Left lung (tissue), 10 donors: ENCODE results near the gene TMEM106C. TPM values are rescaled to one million over a fixed set of nuclear protein-coding genes. Genes with fewer than 3 reads are reported as not detected.

ENCODE experiments used
- ATAC-seq: fragments of 200-7000 bp; cut with Tn5 transposase; one replicate; pipeline ENCODE4 v1.9.1; 2020; ENCODE audit warnings: moderate library complexity
- DNase-seq, 4 donors: peaks; one replicate each; pipeline ENCODE4 v3.0.0-alpha.2; 2013 to 2020
- H3K27ac ChIP-seq, 2 donors: fragments of 200-600 bp; sonication (generic) in 1 of 2; one replicate each; pipeline versions ENCODE4 v1.5.0 to v1.8.0; 2020 to 2021
- H3K27me3 ChIP-seq, 2 donors: fragments of 200-600 bp; sonication (generic) in 1 of 2; one replicate each; pipeline versions ENCODE4 v1.5.0 to v1.8.0; 2020 to 2021
- H3K36me3 ChIP-seq, 2 donors: fragments of 200-600 bp; sonication (generic) in 1 of 2; one replicate each; pipeline versions ENCODE4 v1.5.0 to v1.8.0; 2020 to 2021
- H3K4me1 ChIP-seq, 2 donors: fragments of 200-600 bp; one replicate each; pipeline ENCODE4 v1.8.0; 2021
- H3K4me3 ChIP-seq, 2 donors: fragments of 200-600 bp; sonication (generic) in 1 of 2; one replicate each; pipeline versions ENCODE4 v1.5.0 to v1.8.0; 2020 to 2021; ENCODE audit warnings: mild to moderate bottlenecking in 1 of 2
- H3K9me3 ChIP-seq, 2 donors: fragments of 200-600 bp; sonication (generic) in 1 of 2; one replicate each; pipeline versions ENCODE4 v1.5.0 to v1.8.0; 2020 to 2021
- intact Hi-C, 2 donors: fragments of 100-400 bp; cut with DNase I; formaldehyde crosslinking; loops; one replicate each; pipeline versions ENCODE4 v1.11.2 to v1.14.2; 2022
- polyA plus RNA-seq, 6 donors: library from polyadenylated mRNA; unstranded; fragments of 120-200 nt; gene quantifications; one replicate each; pipeline ENCODE4 v1.2.1, GENCODE V29; 2013; ENCODE audit not compliant: insufficient read length in 6 of 6
- total RNA-seq, 2 donors: library from RNA; stranded (reverse); fragmentation: NEBNext Ultra II Directional; extraction: Animal tissue kit (Norgen Biotek cat#: 25700); gene quantifications; one replicate each; pipeline ENCODE4 v1.2.1, GENCODE V29; 2021
- TF ChIP-seq, protein P1 (sequence below), 2 donors: fragments of 200-600 bp; sonication (generic) in 1 of 2; IDR thresholded peaks; one replicate each; pipeline versions ENCODE4 v1.5.0 to v1.8.0; 2021; ENCODE audit warnings: antibody characterized with exemption in 2 of 2
- donor health status: DM: no; HTN: yes; CAD: no.
- donor health status: DM: no; HTN: no; CAD: no.

The TMEM106C gene
- total and polyA plus RNA-seq, 8 donors, result 43.1 to 99.3 (median 82.1) TPM

DNA sequence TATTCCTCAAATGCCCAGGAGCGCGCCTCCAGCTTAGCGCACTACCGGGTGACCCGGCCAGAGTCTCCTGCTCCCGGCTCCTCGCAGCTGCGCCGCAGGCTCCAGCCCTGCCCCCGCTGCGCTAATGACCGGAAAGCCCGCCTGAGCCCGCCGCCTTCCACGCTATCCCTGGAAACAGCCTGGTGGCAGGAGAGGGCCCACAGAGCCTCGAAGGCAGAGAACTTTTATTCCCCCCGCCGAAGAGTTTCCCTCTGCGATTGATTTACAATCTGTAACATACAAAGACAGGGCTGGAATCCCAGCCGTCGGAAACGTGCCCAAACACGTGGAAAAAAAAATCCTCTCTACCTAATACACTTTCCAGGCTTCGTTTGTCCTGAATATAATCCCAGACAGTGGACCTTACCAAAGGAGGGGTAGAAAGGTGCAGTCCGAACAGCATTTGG, 39.4 kb downstream of the TMEM106C start:
- intact Hi-C loops, result no loop called here
- peaks cover 26 to 45% of the 10 kb centered on the region in 2 donors for H3K4me1 ChIP-seq
- H3K27me3 ChIP-seq, result peaks cover 78 to 100% of the 10 kb centered on the region in 2 donors
- no peaks in the 10 kb centered on the region for H3K36me3 ChIP-seq
- H3K27ac ChIP-seq, result no peak overlapping the region
- H3K9me3 ChIP-seq, result no peaks in the 10 kb centered on the region
- no peak overlapping the region for H3K4me3 ChIP-seq
- TF ChIP-seq, protein P1, sequence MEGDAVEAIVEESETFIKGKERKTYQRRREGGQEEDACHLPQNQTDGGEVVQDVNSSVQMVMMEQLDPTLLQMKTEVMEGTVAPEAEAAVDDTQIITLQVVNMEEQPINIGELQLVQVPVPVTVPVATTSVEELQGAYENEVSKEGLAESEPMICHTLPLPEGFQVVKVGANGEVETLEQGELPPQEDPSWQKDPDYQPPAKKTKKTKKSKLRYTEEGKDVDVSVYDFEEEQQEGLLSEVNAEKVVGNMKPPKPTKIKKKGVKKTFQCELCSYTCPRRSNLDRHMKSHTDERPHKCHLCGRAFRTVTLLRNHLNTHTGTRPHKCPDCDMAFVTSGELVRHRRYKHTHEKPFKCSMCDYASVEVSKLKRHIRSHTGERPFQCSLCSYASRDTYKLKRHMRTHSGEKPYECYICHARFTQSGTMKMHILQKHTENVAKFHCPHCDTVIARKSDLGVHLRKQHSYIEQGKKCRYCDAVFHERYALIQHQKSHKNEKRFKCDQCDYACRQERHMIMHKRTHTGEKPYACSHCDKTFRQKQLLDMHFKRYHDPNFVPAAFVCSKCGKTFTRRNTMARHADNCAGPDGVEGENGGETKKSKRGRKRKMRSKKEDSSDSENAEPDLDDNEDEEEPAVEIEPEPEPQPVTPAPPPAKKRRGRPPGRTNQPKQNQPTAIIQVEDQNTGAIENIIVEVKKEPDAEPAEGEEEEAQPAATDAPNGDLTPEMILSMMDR (IDR thresholded peaks at IDR 0.05), result no peak
- ATAC-seq (peak; percentile 44), DNase-seq (peak in 1 of 4 donors; percentile 68)

DNA sequence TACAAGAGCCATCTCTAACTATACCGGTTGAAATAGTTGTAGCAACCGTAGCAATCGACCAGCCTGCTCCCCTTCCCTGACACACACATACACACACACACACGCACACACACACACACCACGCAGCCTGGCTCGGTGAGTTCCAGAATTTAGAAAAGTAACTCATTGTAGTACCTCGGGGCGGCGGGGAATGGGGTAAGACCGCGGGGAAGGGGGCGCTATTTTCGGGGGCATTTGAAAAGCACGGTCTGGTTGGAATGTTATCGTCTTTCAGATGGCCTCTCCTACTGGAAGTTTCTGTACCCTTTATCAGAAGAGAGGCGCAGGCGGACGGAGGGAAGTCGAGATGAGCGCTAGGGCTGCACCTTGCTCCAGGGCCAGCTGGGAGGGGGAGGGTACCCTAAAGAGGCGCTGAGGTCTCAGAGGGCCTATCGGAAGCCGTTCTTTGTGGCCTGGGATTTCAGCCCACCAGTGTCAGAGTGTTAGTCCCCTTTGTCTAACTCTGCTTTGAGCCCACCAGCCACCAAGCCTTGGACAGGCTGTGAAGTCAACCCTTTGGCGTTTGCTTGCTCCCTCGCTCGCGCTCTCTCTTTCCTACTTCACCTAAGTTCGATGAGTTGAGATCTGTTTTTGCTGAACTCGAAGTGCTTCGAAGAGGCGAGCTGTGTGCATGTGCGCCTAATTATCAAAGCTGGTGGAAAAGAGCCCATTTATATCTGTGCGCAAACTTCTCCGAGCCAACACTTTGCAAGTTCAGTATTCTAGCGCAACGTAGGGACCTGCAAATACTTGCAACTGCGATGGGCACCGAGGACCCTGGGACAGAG, 40.0 kb downstream of the TMEM106C start:
- Histone ChIP-seq H3K27me3 (peaks cover 81 to 100% of the 10 kb centered on the region in 2 donors), H3K4me1 (peaks cover 26 to 45% of the 10 kb centered on the region in 2 donors), H3K36me3 (no peaks in the 10 kb centered on the region), H3K4me3 (no peak overlapping the region), H3K9me3 (no peaks in the 10 kb centered on the region), H3K27ac (no peak overlapping the region)
- TF ChIP-seq, protein P1 (IDR thresholded peaks at IDR 0.05), result no peak
- ATAC-seq (no peak), DNase-seq (peak in 1 of 4 donors; percentile 22)
- intact Hi-C loops, result no loop called here

DNA sequence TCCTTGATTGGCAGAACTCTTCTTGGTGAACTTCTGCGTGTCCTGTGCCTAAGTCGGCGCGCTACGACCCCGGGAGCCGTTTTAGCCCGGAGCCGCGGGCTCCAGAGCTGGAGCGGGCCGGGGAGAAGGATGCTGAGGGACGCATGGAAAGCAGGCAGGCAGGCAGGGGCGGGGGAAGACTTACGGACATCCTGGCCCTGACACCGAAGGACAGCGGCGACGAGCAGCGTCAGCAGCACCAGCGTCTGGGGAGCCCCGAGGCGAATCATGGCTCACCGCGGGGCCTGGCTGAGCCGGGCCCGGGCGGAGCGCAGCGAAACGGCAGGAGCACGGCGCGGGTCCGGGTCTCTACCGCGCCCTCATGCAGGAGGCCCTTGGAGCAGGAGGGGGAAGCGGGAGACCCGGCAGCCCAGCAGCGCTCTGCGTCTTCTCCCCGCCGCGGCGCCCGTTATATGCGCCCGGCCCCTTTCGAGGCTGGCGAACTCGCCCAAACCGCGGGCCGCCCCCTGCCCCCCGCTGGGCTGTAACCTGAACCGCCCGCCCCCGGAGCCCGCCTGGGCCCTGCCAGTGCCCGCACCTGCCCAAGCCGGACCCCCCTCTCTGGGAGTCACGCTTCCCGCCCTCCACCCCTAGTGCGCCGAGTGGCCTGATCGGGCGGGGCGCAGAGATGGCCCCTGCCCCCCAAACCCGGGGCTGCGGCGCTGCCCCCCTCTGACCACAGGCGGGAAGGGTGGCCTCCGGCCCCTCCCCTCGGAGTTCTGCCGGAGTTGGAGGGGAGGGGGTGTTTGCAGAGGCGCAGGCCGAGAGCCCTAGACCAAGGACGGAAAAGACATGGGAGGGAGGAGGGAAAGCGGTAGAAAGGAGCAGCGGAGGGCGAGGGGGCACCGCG, 40.9 kb downstream of the TMEM106C start, which contains the start of gene COL2A1:
TSS of gene COL2A1 (minus strand) at position 424 of the 889 bp plus-strand sequence. CDS start at position 269, 155 bp downstream.
- no peak for ATAC-seq
- peaks cover 77 to 100% of the 10 kb centered on the region in 2 donors for H3K27me3 ChIP-seq

DNA sequence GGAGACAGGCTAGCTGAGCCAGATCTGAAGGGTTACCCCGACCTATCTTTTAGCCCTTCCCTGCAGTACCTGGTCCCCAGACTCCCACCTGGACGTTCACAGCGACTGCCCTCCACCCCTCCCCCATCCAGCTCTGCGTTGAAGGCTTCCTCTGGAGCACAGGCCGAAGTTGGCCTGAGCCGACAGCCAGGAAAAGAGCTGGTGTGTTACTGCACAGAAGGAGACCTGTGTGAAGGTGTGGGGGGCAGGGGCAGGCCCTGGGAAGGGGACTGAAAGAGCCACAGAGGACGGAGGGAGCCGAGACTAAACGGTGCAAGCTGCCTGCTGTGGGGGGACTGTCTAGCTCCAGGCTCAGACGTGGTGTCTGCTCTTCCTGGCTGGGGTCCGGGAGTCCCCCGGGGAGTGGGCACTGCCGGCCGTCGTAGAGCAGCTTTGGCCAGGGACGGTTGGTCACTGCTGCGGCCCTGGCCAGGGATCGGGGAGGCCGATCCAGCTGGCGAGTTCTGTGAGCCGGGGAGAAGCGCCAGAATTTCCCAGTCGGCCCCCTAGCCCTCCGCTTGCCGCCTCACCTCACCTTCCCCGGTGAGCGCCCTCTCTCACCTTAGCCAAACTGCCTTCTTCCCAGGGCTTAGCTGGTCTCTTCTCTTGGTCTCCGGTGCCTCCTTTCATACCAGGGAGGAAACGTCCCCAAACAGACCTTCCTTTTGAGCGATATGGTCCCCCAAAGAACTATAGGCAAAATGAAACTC, 41.8 kb downstream of the TMEM106C start:
- H3K4me3 ChIP-seq, result no peak overlapping the region
- DNase-seq (peak in 1 of 4 donors; percentile 24), ATAC-seq (no peak)

More for the DNA sequence above, 40.9 kb downstream of the TMEM106C start, which contains the start of gene COL2A1:
- Histone ChIP-seq H3K4me1 (peaks cover 26 to 45% of the 10 kb centered on the region in 2 donors), H3K36me3 (no peaks in the 10 kb centered on the region), H3K9me3 (no peaks in the 10 kb centered on the region), H3K4me3 (peak within 1 kb of the TSS; percentile 1 to 9), H3K27ac (no peak within 1 kb of the TSS)
- DNase-seq, result peak in 1 of 4 donors; percentile 67
- intact Hi-C loops, result no loop called here
- TF ChIP-seq, protein P1 (IDR thresholded peaks at IDR 0.05), result no peak

More for the DNA sequence above, 41.8 kb downstream of the TMEM106C start:
- TF ChIP-seq, protein P1 (IDR thresholded peaks at IDR 0.05), result no peak
- no peak overlapping the region for H3K27ac ChIP-seq
- peaks cover 69 to 96% of the 10 kb centered on the region in 2 donors for H3K27me3 ChIP-seq
- H3K9me3 ChIP-seq, result no peaks in the 10 kb centered on the region
- H3K36me3 ChIP-seq, result no peaks in the 10 kb centered on the region
- intact Hi-C loops, result no loop called here
- peaks cover 26 to 45% of the 10 kb centered on the region in 2 donors for H3K4me1 ChIP-seq
